Measurements from ENCODE around the gene TIMM10. TPM values are rescaled to one million over a fixed set of nuclear protein-coding genes. Genes with fewer than 3 reads are reported as not detected.

The TIMM10 gene, protein sequence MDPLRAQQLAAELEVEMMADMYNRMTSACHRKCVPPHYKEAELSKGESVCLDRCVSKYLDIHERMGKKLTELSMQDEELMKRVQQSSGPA
- total RNA-seq (2022) (68.5 and 73.5 TPM in 2 replicates), Bru-seq, nascent RNA (percentile 77 among the genes with signal in this experiment), BruChase-seq, experiment 1, labeled RNA remaining after a 6-hour chase (percentile 91 among the genes with signal in this experiment), BruChase-seq, experiment 2, labeled RNA remaining after a 2-hour chase (percentile 88 among the genes with signal in this experiment)
- long read RNA-seq, transcript TIMM10-202 (3 exons, 530 nt), result minor isoform, 5 of 184 reads
- long read RNA-seq, transcript TIMM10-201 (3 exons, 680 nt), result major isoform, 134 of 184 reads
- long read RNA-seq, partial matches to known transcripts, result 2 of 184 reads
- long read RNA-seq, other reads (novel, unspliced or antisense), result 43 of 184 reads

DNA sequence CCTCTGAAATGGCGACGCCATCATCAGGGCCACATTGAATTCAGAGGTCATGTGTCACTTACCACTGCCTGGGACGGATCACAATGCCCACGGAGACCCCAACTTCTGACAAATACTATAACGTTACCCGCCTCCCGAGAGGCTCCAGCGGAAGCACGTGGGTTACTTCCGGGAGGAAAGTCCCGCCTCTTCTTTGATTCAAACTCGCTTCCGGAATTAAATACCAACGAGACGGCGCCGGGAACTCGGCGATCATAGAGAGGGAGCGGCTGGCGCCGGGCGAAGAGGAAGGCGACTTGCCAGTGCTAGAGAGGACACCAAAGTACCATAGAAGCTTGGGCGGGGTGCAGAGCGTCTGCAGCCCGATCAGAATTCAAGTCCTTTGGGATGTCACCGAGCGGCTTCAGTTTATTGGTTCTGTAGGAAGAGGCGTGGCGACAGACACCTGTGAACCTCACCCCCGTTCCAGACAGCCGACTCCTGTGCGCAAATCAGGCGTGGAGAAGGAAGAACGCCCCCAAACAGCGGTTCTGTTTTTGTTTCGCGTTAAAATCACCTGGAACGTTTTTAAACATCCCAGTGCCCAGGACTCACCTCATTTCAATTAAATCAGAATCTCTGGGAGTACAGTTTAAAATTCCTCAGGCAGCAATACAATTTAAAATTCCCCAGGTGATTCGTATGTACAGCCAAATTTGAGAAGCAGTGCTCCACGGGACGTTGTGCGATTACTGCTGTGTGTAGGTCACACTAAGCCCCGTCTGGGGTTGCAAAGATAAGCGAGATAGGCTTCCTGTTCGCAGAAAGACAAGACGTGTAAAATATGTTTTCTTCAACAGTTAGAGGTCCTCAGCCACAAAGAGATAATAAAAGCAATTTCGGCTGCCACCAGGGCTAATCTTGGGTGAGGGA lies at the start of gene TIMM10:
TSS of gene TIMM10 (minus strand) at position 159 of the 912 bp plus-strand sequence. CDS start 565 bp downstream, outside the sequence.
- intact Hi-C loops (cut with micrococcal nuclease; ENCODE audit: unreplicated experiment), result loop anchor here (1.0 kb wide), 1 partner anchor 78 kb away; no protein-coding TSS in a partner anchor
- CTCF ChIA-PET, result interaction anchor here (0.6 to 1.3 kb wide), 4 partner anchors 37 to 114 kb away, joined by 3 to 5 read pairs (median 4); partner anchors contain the start of gene UBE2L6
- peak; percentile 91 for DNase-seq
- TSS peak; percentile 89 for BruUV-seq (replicated peaks)
- H3K27me3 Mint-ChIP-seq (ENCODE audit: unreplicated experiment), result peaks cover 10% of the 10 kb centered on the region
- peaks cover 23% of the 10 kb centered on the region for H3K36me3 Mint-ChIP-seq (ENCODE audit: insufficient read depth, unreplicated experiment)
- peaks cover 12% of the 10 kb centered on the region for H3K4me1 Mint-ChIP-seq (ENCODE audit: low read depth, unreplicated experiment)
- H3K4me3 Mint-ChIP-seq (ENCODE audit: low read depth, unreplicated experiment), result peak within 1 kb of the TSS; percentile 78
- peak within 1 kb of the TSS; percentile 65 for H3K27ac Mint-ChIP-seq (ENCODE audit: unreplicated experiment)
- TF ChIP-seq, protein P1, sequence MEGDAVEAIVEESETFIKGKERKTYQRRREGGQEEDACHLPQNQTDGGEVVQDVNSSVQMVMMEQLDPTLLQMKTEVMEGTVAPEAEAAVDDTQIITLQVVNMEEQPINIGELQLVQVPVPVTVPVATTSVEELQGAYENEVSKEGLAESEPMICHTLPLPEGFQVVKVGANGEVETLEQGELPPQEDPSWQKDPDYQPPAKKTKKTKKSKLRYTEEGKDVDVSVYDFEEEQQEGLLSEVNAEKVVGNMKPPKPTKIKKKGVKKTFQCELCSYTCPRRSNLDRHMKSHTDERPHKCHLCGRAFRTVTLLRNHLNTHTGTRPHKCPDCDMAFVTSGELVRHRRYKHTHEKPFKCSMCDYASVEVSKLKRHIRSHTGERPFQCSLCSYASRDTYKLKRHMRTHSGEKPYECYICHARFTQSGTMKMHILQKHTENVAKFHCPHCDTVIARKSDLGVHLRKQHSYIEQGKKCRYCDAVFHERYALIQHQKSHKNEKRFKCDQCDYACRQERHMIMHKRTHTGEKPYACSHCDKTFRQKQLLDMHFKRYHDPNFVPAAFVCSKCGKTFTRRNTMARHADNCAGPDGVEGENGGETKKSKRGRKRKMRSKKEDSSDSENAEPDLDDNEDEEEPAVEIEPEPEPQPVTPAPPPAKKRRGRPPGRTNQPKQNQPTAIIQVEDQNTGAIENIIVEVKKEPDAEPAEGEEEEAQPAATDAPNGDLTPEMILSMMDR (IDR thresholded peaks at IDR 0.05; ENCODE audit: unreplicated experiment), result no peak
- no peaks in the 10 kb centered on the region for H3K9me3 Mint-ChIP-seq (ENCODE audit: low read depth, unreplicated experiment)

DNA sequence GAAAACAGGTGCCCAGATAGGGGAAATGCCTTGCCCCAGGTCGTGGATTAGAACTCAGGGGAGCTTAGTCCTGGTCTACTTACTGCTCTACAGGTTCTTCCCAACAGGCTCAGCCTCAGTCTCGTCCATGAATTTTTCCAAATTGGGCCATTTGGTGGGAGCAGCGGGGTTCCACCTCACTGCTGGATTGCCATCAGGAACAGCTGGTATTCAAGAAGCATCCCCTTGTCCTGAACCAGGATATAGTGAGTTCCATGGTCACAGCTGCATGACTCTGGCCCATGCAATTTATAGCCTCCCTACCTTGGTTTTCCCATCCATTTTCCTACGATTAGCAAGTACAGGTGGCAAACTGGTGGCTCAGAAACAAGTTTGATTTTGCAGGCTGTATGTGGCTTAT lies 43.5 kb upstream of the TIMM10 start:
- intact Hi-C loops (cut with micrococcal nuclease; ENCODE audit: unreplicated experiment), result no loop called here
- Mint-ChIP-seq H3K9me3 (ENCODE audit: low read depth, unreplicated experiment) (no peaks in the 10 kb centered on the region), H3K36me3 (ENCODE audit: insufficient read depth, unreplicated experiment) (no peaks in the 10 kb centered on the region), H3K4me3 (ENCODE audit: low read depth, unreplicated experiment) (no peak overlapping the region), H3K27me3 (ENCODE audit: unreplicated experiment) (peaks cover 12% of the 10 kb centered on the region), H3K27ac (ENCODE audit: unreplicated experiment) (no peak overlapping the region), H3K4me1 (ENCODE audit: low read depth, unreplicated experiment) (peaks cover 6% of the 10 kb centered on the region)
- TF ChIP-seq, protein P1 (IDR thresholded peaks at IDR 0.05; ENCODE audit: unreplicated experiment), result no peak
- no TSS peak for BruUV-seq (replicated peaks)
- CTCF ChIA-PET, result no interaction called here
- DNase-seq, result no peak

DNA sequence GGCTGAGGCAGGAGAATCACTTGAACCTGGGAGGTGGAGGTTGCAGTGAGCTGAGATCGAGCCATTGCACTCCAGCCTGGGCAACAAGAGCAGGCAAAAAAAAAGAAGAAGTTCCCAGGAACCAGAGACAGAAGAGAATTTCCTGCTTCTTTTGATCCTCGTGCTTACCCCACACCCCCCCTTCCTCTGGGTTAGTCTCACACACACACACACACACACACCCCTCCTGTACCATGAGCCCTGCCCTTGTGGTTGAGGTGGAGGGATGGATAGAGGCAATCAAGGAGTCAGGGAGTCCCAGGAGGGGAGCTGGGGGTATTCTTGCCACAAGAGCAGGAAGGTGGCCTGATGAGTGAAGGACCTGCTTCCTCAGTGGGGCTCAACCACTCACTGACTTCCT lies 41.1 kb upstream of the TIMM10 start:
- DNase-seq, result no peak
- Mint-ChIP-seq H3K4me1 (ENCODE audit: low read depth, unreplicated experiment) (peaks cover 16% of the 10 kb centered on the region), H3K4me3 (ENCODE audit: low read depth, unreplicated experiment) (no peak overlapping the region), H3K9me3 (ENCODE audit: low read depth, unreplicated experiment) (no peaks in the 10 kb centered on the region), H3K27ac (ENCODE audit: unreplicated experiment) (no peak overlapping the region), H3K36me3 (ENCODE audit: insufficient read depth, unreplicated experiment) (peaks cover 16% of the 10 kb centered on the region), H3K27me3 (ENCODE audit: unreplicated experiment) (peaks cover 10% of the 10 kb centered on the region)
- no TSS peak for BruUV-seq (replicated peaks)
- CTCF ChIA-PET, result interaction anchor here (0.6 kb wide), 1 partner anchor 70 kb away, joined by 3 read pairs; no protein-coding TSS in a partner anchor
- intact Hi-C loops (cut with micrococcal nuclease; ENCODE audit: unreplicated experiment), result no loop called here
- TF ChIP-seq, protein P1 (IDR thresholded peaks at IDR 0.05; ENCODE audit: unreplicated experiment), result no peak

DNA sequence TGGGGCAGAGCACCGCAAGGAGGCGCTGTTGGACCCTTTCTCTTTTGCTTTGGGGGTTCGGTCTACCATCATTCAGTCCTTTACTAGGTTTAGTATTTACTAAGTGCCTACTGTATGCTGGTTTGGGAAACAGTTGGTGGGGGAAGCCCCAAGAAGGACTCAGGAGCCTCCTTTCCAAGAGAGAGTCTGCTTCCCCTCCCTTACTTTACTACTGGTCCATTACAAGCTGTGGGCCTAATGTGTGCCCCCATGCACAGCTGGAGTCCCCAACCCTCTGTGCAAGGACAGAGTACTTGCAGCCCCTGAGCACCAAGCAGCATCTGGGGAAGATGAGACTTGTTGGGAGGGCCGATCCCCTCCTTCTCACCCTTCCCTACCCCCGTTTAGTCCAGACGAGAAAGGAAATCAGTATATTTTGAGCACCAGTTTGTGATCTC lies 37.8 kb upstream of the TIMM10 start:
- Mint-ChIP-seq H3K4me3 (ENCODE audit: low read depth, unreplicated experiment) (peak overlapping the region; percentile 98), H3K36me3 (ENCODE audit: insufficient read depth, unreplicated experiment) (peaks cover 16% of the 10 kb centered on the region), H3K27me3 (ENCODE audit: unreplicated experiment) (no peaks in the 10 kb centered on the region), H3K9me3 (ENCODE audit: low read depth, unreplicated experiment) (no peaks in the 10 kb centered on the region), H3K4me1 (ENCODE audit: low read depth, unreplicated experiment) (peaks cover 25% of the 10 kb centered on the region), H3K27ac (ENCODE audit: unreplicated experiment) (no peak overlapping the region)
- TSS peak; percentile 21 for BruUV-seq (replicated peaks)
- CTCF ChIA-PET, result interaction anchor here (0.5 to 2.5 kb wide), 8 partner anchors 27 to 500 kb away, joined by 3 to 62 read pairs (median 4); partner anchors contain the start of gene TIMM10
- intact Hi-C loops (cut with micrococcal nuclease; ENCODE audit: unreplicated experiment), result loop anchor here (1.0 kb wide), 1 partner anchor 73 kb away; no protein-coding TSS in a partner anchor
- TF ChIP-seq, protein P1 (IDR thresholded peaks at IDR 0.05; ENCODE audit: unreplicated experiment), result no peak
- DNase-seq, result peak; percentile 85
